G401.6 (cell line): ENCODE results near the gene TIGIT.

Source experiments
- FAIRE-seq: peaks from 2 replicates; lab custom pipeline; 2012; peaks lifted over from hg19 to GRCh38; lab: Jason Lieb, UNC

Gene TIGIT

GRCh38 chr3:114313426-114313825, 19.6 kb downstream of the TIGIT start:
- FAIRE-seq, result no peak

- FAIRE-seq, result no peak
Measured at GRCh38 chr3:114314282-114314681, 20.5 kb downstream of the TIGIT start.

- FAIRE-seq, result no peak
Measured at GRCh38 chr3:114318295-114318694, 24.5 kb downstream of the TIGIT start.

DNA sequence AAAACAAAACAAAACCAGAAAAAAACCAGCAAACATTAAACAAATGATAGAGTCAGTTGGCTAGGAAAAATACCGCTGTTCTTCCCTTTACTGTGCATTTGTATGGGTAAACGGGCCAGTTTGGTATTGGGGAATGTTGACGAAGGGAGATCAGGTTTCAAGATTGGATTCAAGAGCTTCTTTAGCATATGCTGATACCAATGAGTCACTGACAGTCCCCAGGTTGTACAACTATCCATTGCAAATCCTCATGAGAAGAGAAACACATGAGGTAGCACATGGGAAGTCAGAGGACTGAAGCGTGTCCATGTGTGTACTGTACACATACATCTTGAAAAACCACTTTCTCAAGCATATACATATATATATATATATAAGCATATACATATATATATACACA, 25.6 kb downstream of the TIGIT start:
- FAIRE-seq, result no peak

DNA sequence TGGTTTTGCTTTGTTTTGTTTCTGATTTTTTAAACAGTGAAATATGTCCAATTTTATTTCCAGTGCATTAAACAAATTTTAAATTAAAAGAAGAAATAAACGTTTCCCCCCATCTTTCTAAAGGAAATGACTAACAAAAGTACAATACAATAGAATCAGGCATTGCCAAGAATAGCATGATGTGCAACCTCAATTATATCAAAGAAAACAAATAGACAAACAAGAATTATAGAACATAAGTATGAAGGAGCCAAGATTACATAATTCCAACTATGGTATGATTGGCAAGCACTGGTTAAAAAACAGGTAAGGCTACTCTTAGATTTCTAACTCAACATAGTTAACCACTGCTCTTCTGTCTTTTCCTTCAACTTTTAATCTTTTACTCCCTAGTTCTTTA, 26.4 kb downstream of the TIGIT start:
- no peak for FAIRE-seq

GRCh38 chr3:114323546-114324254, 29.9 kb downstream of the TIGIT start:
- FAIRE-seq, result no peak

DNA sequence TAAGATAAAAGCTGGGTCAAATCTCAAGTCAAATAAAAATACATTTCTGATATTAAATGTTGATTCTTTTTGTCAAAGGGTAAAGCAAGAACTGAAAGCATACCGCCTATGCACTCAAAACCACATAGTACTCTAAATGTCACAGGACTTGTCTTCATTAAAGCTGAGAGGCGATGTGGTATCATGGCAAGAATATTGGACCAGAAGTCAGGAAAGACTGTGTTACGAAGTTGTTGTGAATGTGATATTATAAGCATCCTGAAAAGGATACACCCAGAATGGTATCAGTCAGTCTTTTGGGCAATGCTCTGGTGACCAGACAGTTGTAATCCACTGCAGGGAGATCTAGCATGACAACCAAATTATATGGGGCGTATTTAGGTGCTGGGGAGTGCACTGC, 33.8 kb downstream of the TIGIT start:
- no peak for FAIRE-seq

DNA sequence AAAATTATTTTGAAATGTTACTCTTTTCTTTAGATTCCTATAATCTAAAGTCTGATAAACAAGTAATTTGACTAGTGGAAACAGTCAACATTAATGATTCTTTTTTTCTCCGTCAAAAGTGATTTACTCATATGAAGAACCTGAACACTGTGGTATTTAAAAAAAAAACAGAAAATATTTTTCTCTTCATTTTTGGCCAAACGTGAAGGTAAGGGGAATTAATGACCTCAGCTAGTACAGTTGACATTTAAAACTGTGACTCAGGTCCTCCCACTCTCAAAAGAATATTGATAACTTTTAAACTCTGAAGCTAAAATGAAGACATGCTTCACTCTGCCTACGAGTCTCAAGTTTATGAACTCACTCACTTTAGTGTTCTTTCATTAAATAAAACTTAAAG, 34.5 kb downstream of the TIGIT start:
- FAIRE-seq, result no peak

GRCh38 chr3:114329823-114330222, 36.0 kb downstream of the TIGIT start:
- FAIRE-seq, result no peak

GRCh38 chr3:114331007-114331406, 37.2 kb downstream of the TIGIT start:
- FAIRE-seq, result no peak

- no peak for FAIRE-seq
Measured at GRCh38 chr3:114331710-114332109, 37.9 kb downstream of the TIGIT start.

DNA sequence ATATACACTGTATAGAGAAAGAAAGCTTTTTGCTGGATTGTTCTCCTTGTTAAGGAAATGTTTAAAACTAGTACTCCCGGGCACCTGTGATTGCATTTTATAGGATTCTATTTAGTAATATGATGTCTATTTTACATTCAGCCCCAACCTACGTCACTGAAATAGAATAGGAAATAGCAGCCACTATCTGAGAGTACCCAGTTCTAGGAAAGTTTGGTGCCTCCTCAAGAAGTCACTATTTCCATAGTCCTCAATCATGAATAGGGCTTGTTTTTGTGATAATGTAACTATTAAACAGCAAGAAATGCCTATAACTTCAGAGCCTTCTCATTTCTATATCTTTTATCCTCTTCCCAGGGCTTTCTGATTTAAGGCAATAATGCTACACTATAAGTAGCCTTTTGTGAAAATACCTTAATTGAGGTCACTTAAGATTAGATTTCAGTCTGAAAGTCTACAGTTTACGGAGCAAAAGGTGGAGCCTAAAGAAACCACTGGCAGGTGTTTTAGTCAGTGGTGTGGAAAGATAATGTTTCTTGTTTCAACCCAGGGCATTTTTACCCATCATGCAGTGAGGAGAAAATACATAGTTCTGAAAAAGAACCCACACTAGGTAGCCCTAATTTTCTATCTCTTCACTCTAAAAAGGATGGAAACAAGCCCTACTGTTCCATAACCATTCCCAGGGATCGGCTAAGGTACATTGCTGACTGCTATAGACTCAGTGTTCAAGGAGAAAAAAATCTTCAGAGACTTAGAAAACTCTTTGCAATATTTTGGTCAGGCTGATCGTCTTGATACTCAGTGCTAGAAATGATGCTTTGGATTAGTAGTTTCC, 38.7 kb downstream of the TIGIT start:
- FAIRE-seq, result no peak

DNA sequence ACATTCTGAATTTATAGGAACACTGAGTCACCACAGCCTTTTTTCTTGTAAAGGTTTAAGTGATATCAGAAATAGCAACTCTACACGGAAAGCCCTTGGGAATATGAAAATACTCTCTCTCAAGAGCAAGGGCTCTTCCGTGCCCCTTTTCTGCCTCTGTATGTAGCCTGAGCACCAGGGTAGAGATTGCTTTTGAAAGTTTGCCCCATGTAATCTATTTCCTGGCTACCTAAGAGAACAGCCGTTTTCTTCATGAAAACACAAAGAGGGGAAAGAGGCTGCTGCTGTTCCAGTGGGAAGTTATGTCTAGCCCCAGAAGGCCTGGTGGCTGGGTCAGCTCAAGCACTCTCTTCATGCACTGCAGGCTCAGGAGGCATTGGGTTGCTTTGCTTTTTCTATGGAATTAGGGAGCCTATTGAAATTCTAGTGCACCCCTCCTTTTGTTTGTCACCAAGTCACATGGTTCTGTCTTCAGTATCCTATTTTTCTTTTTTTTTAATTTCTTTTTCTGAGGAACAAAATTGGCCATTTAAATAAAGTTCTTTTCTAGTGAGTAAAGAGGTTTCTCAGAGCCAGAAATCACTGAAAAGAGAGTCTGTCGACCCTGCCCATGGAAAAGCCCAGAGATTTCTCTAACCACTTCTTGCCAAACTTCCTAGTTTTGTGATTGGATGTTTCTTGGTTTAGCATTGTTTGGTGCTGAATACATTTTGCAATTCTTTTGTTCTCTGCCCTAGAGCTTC, 39.5 kb downstream of the TIGIT start:
- FAIRE-seq, result no peak

DNA sequence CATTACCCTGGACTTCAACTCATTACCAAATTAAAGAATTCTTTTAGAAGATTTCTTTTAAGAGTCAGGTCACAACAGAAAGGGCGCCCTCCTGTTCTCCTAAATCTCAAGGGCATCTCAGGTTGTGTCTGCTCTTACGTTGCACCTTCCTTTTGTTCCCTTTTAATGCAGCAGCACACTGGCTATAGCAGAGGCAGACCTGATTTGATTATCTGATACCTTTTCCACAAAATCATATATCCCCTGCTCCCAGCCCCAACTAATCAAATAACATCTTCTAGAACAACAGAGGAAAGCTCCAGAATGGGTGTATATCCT, 40.1 kb downstream of the TIGIT start:
- no peak for FAIRE-seq

- peak; percentile 56 for FAIRE-seq
Measured at GRCh38 chr3:114336122-114336697, 42.4 kb downstream of the TIGIT start.

GRCh38 chr3:114336857-114337256, 43.0 kb downstream of the TIGIT start:
- FAIRE-seq, result no peak

GRCh38 chr3:114338651-114339357, 45.0 kb downstream of the TIGIT start:
- no peak for FAIRE-seq

GRCh38 chr3:114344492-114344891, 50.7 kb downstream of the TIGIT start:
- no peak for FAIRE-seq

- no peak for FAIRE-seq
Measured at GRCh38 chr3:114350271-114350670, 56.4 kb downstream of the TIGIT start.

- no peak for FAIRE-seq
Measured at GRCh38 chr3:114350690-114351089, 56.9 kb downstream of the TIGIT start.

DNA sequence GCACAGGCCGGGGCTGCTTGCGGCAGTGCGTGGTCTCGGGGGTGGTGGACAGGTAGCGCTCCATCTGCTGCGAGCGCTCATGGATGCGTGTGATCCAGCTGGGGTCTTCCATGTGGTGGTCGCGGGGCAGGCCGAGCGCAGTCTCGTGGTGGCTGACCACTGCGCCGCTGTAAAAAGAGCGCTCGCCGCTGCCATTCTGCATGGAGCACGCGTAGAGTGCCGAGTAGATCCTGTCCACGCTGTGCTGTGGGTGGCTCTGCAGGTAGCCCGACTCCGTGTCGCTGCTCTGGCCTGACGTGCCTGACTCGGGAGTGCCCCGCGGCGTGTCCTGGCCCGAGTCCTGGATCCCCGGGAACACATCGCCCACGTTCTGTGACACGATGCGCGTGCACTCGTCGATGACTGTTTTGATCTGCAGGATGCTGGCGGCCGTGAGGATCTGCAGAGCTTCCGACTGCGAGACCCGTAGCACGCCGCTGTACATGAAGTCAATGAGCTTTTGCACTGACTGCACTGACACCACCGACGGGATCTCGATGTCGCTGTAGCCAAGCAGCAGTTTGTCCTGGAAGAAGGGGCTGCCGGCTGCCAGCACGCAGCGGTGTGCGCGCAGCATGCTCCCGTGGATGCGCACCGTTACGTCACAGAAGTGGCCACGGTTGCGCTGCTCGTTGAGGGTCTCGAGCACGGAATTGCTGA, 57.4 kb downstream of the TIGIT start:
- no peak for FAIRE-seq

- FAIRE-seq, result no peak
Measured at GRCh38 chr3:114351822-114352145, 58.0 kb downstream of the TIGIT start.
